Naive B cell (primary cell): ENCODE measurements around the gene FES. TPM values are rescaled to one million over a fixed set of nuclear protein-coding genes. Genes with fewer than 3 reads are reported as not detected.

Experiments
- ATAC-seq, 2 donors: fragments of 150-1000 bp; cut with Tn5 transposase; 2 replicates each; pipeline ENCODE4 v1.10.0; 2021; ENCODE audit warnings: low read depth in 2 of 2, mild to moderate bottlenecking in 2 of 2, moderate library complexity in 2 of 2
- DNase-seq: peaks from one replicate; pipeline ENCODE4 v3.0.0; 2022
- H3K27ac Mint-ChIP-seq, 6 donors: one replicate each; pipeline ENCODE4 v1.8.0; 2020 to 2022; ENCODE audit warnings: mild to moderate bottlenecking in 6 of 6, mixed read lengths in 6 of 6, moderate library complexity in 5 of 6, inconsistent platforms in 2 of 6
- H3K27me3 Mint-ChIP-seq, 3 donors: one replicate each; pipeline ENCODE4 v1.8.0; 2021 to 2022; ENCODE audit warnings: mixed read lengths in 3 of 3, mild to moderate bottlenecking in 1 of 3
- H3K36me3 Mint-ChIP-seq, 2 donors: one replicate each; pipeline ENCODE4 v1.8.0; 2020 to 2022; ENCODE audit warnings: mixed read lengths in 2 of 2, inconsistent platforms in 1 of 2, mild to moderate bottlenecking in 1 of 2
- H3K4me1 Mint-ChIP-seq, 3 donors: one replicate each; pipeline ENCODE4 v1.8.0; 2020 to 2022; ENCODE audit warnings: mixed read lengths in 3 of 3, inconsistent platforms in 1 of 3, mild to moderate bottlenecking in 1 of 3, moderate library complexity in 1 of 3
- H3K4me3 Mint-ChIP-seq, 8 donors: one replicate each; pipeline ENCODE4 v1.8.0; 2020 to 2022; ENCODE audit warnings: mild to moderate bottlenecking in 8 of 8, mixed read lengths in 8 of 8, moderate library complexity in 8 of 8, inconsistent platforms in 2 of 8
- H3K9me3 Mint-ChIP-seq, 7 donors: one replicate each; pipeline ENCODE4 v1.8.0; 2020 to 2022; ENCODE audit warnings: mixed read lengths in 7 of 7, mild to moderate bottlenecking in 5 of 7, inconsistent platforms in 2 of 7, moderate library complexity in 1 of 7
- polyA plus RNA-seq, 6 donors: library from polyadenylated mRNA; unstranded; fragments of 300-500 nt; fragmentation: Illumina TruSeq; gene quantifications; one replicate each; pipeline ENCODE4 v1.2.3, GENCODE V29; 2021; ENCODE audit warnings: low read depth in 6 of 6

Gene FES
- polyA plus RNA-seq, 6 donors from 2014 or later, result 4.1 to 17.2 (median 7.9) TPM

- ATAC-seq, result no peak
- no peaks in the 10 kb centered on the region for H3K27me3 Mint-ChIP-seq
- peaks cover 0 to 6% of the 10 kb centered on the region in 2 donors for H3K36me3 Mint-ChIP-seq
- H3K9me3 Mint-ChIP-seq, result no peaks in the 10 kb centered on the region
- peak overlapping the region in 6 of 8 donors; percentile 33 to 77 (median 57) for H3K4me3 Mint-ChIP-seq
- no peak for DNase-seq
- H3K4me1 Mint-ChIP-seq, result peaks cover 17 to 22% (median 20%) of the 10 kb centered on the region in 3 donors
- H3K27ac Mint-ChIP-seq, result peak overlapping the region in 2 of 6 donors; percentile 59 to 72
Measured at GRCh38 chr15:90882781-90883525, 1.4 kb upstream of the FES start.

- Mint-ChIP-seq H3K27ac (peak overlapping the region in 2 of 6 donors; percentile 59 to 88), H3K4me3 (peak overlapping the region; percentile 53 to 84 (median 62)), H3K36me3 (peaks cover 0 to 6% of the 10 kb centered on the region in 2 donors), H3K9me3 (no peaks in the 10 kb centered on the region), H3K4me1 (peaks cover 17 to 22% (median 20%) of the 10 kb centered on the region in 3 donors), H3K27me3 (no peaks in the 10 kb centered on the region)
- DNase-seq (no peak), ATAC-seq (no peak)
Measured at GRCh38 chr15:90883526-90883975, 753 bp upstream of the FES start.

- H3K27ac Mint-ChIP-seq, result peak overlapping the region in 5 of 6 donors; percentile 39 to 84 (median 70)
- H3K36me3 Mint-ChIP-seq, result peaks cover 0 to under 1% of the 10 kb centered on the region in 2 donors
- DNase-seq (no peak), ATAC-seq (peak; percentile 9)
- H3K4me1 Mint-ChIP-seq, result peaks cover 17 to 22% (median 20%) of the 10 kb centered on the region in 3 donors
- H3K27me3 Mint-ChIP-seq, result no peaks in the 10 kb centered on the region
- H3K4me3 Mint-ChIP-seq, result peak overlapping the region; percentile 77 to 89 (median 84)
- no peaks in the 10 kb centered on the region for H3K9me3 Mint-ChIP-seq
Measured at GRCh38 chr15:90884719-90885431, 571 bp downstream of the FES start.

GRCh38 chr15:90885432-90886290 is 1.4 kb downstream of the FES start:
- DNase-seq, result peak; percentile 80
- H3K4me1 Mint-ChIP-seq, result peaks cover 17 to 22% (median 20%) of the 10 kb centered on the region in 3 donors

GRCh38 chr15:90886291-90886614 is 1.9 kb downstream of the FES start:
- peak overlapping the region in 3 of 6 donors; percentile 67 to 73 (median 70) for H3K27ac Mint-ChIP-seq
- H3K36me3 Mint-ChIP-seq, result no peaks in the 10 kb centered on the region
- no peak for ATAC-seq
- H3K27me3 Mint-ChIP-seq, result no peaks in the 10 kb centered on the region
- peak overlapping the region in 5 of 8 donors; percentile 35 to 89 (median 77) for H3K4me3 Mint-ChIP-seq
- DNase-seq, result no peak
- H3K4me1 Mint-ChIP-seq, result peaks cover 17 to 22% (median 20%) of the 10 kb centered on the region in 3 donors
- no peaks in the 10 kb centered on the region for H3K9me3 Mint-ChIP-seq

More at GRCh38 chr15:90885432-90886290, 1.4 kb downstream of the FES start:
- ATAC-seq, result peak; percentile 77 to 80
- no peaks in the 10 kb centered on the region for H3K36me3 Mint-ChIP-seq
- H3K4me3 Mint-ChIP-seq, result peak overlapping the region; percentile 77 to 89 (median 84)
- peak overlapping the region in 4 of 6 donors; percentile 67 to 84 (median 77) for H3K27ac Mint-ChIP-seq
- no peaks in the 10 kb centered on the region for H3K27me3 Mint-ChIP-seq
- H3K9me3 Mint-ChIP-seq, result no peaks in the 10 kb centered on the region

GRCh38 chr15:90887037-90887481 is 2.8 kb downstream of the FES start:
- DNase-seq (no peak), ATAC-seq (no peak)
- H3K27ac Mint-ChIP-seq, result no peak overlapping the region
- H3K27me3 Mint-ChIP-seq, result no peaks in the 10 kb centered on the region
- H3K4me1 Mint-ChIP-seq, result peaks cover 17 to 24% (median 20%) of the 10 kb centered on the region in 3 donors
- H3K36me3 Mint-ChIP-seq, result no peaks in the 10 kb centered on the region
- no peaks in the 10 kb centered on the region for H3K9me3 Mint-ChIP-seq
- H3K4me3 Mint-ChIP-seq, result peak overlapping the region in 1 of 8 donors; percentile 20

- Mint-ChIP-seq H3K36me3 (no peaks in the 10 kb centered on the region), H3K27me3 (no peaks in the 10 kb centered on the region), H3K27ac (no peak overlapping the region), H3K4me3 (no peak overlapping the region), H3K9me3 (no peaks in the 10 kb centered on the region), H3K4me1 (peaks cover 17 to 20% (median 20%) of the 10 kb centered on the region in 3 donors)
- ATAC-seq, result no peak
- DNase-seq, result no peak
Measured at GRCh38 chr15:90889313-90889730, 5.0 kb downstream of the FES start.

- no peaks in the 10 kb centered on the region for H3K36me3 Mint-ChIP-seq
- no peak overlapping the region for H3K4me3 Mint-ChIP-seq
Measured at GRCh38 chr15:90889736-90890456, 5.6 kb downstream of the FES start.

GRCh38 chr15:90890839-90891238 is 6.5 kb downstream of the FES start:
- Mint-ChIP-seq H3K36me3 (no peaks in the 10 kb centered on the region), H3K4me3 (no peak overlapping the region), H3K9me3 (no peaks in the 10 kb centered on the region), H3K27me3 (no peaks in the 10 kb centered on the region), H3K4me1 (peaks cover 9 to 12% (median 12%) of the 10 kb centered on the region in 3 donors), H3K27ac (no peak overlapping the region)
- no peak for ATAC-seq
- no peak for DNase-seq

More at GRCh38 chr15:90889736-90890456, 5.6 kb downstream of the FES start:
- H3K9me3 Mint-ChIP-seq, result no peaks in the 10 kb centered on the region
- DNase-seq (no peak), ATAC-seq (no peak)
- no peaks in the 10 kb centered on the region for H3K27me3 Mint-ChIP-seq
- H3K27ac Mint-ChIP-seq, result no peak overlapping the region
- H3K4me1 Mint-ChIP-seq, result peaks cover 14 to 18% (median 18%) of the 10 kb centered on the region in 3 donors

GRCh38 chr15:90891346-90891949 is 7.1 kb downstream of the FES start:
- no peak for DNase-seq
- no peaks in the 10 kb centered on the region for H3K36me3 Mint-ChIP-seq
- peaks cover 9 to 14% (median 12%) of the 10 kb centered on the region in 3 donors for H3K4me1 Mint-ChIP-seq
- H3K27ac Mint-ChIP-seq, result peak overlapping the region in 1 of 6 donors; percentile 33
- no peak for ATAC-seq
- H3K27me3 Mint-ChIP-seq, result no peaks in the 10 kb centered on the region
- H3K4me3 Mint-ChIP-seq, result no peak overlapping the region
- no peaks in the 10 kb centered on the region for H3K9me3 Mint-ChIP-seq

GRCh38 chr15:90892023-90892422 is 7.7 kb downstream of the FES start:
- Mint-ChIP-seq H3K4me3 (no peak overlapping the region), H3K27me3 (no peaks in the 10 kb centered on the region), H3K4me1 (peaks cover 15 to 19% (median 17%) of the 10 kb centered on the region in 3 donors), H3K36me3 (no peaks in the 10 kb centered on the region), H3K27ac (no peak overlapping the region), H3K9me3 (no peaks in the 10 kb centered on the region)
- ATAC-seq (no peak), DNase-seq (no peak)

GRCh38 chr15:90892498-90893174 is 8.3 kb downstream of the FES start:
- H3K27me3 Mint-ChIP-seq, result no peaks in the 10 kb centered on the region
- DNase-seq, result no peak
- peak overlapping the region in 1 of 8 donors; percentile 69 for H3K4me3 Mint-ChIP-seq

More at GRCh38 chr15:90892498-90893174, 8.3 kb downstream of the FES start:
- no peak for ATAC-seq
- H3K9me3 Mint-ChIP-seq, result no peaks in the 10 kb centered on the region
- H3K36me3 Mint-ChIP-seq, result no peaks in the 10 kb centered on the region
- H3K4me1 Mint-ChIP-seq, result peaks cover 21 to 23% (median 21%) of the 10 kb centered on the region in 3 donors
- H3K27ac Mint-ChIP-seq, result no peak overlapping the region
